CD4-positive, alpha-beta T cell (primary cell): ENCODE measurements around the gene ENPP7. TPM values are rescaled to one million over a fixed set of nuclear protein-coding genes. Genes with fewer than 3 reads are reported as not detected.

Experiments
- ATAC-seq: fragments of 200-7000 bp; cut with Tn5 transposase; one replicate; pipeline ENCODE4 v1.10.0; 2022; ENCODE audit warnings: mild to moderate bottlenecking; ENCODE audit not compliant: poor library complexity
- CTCF ChIA-PET: fragments of 350-600 bp; sonication (Branson Sonifier 250); formaldehyde crosslinking; loops from one replicate; lab custom pipeline; 2021; ENCODE audit warnings: antibody characterized with exemption, inconsistent platforms; lab: Charles Lee
- POLR2A ChIA-PET: fragments of 350-600 bp; sonication (Branson Sonifier 250); formaldehyde crosslinking; loops from one replicate; lab custom pipeline; 2021; ENCODE audit warnings: antibody characterized with exemption, inconsistent platforms; lab: Charles Lee
- DNase-seq, 14 experiments: peaks; one replicate each; pipeline ENCODE4 v3.0.0-alpha.2; 2013 to 2020; ENCODE audit warnings: mixed read lengths in 2 of 14
- H3K27ac ChIP-seq, 2 donors: one replicate each; pipeline versions ENCODE4 v1.5.1 to v1.7.0; 2013; ENCODE audit warnings: low read length in 2 of 2, low read depth in 1 of 2, mild to moderate bottlenecking in 1 of 2
- H3K27me3 ChIP-seq, 2 experiments: 1 replicate in 1 of 2; 2 replicates in 1 of 2; pipeline versions ENCODE4 v1.6.1 to v1.7.0; 2013; ENCODE audit warnings: low read length in 2 of 2, control low read depth in 1 of 2, mild to moderate bottlenecking in 1 of 2, moderate library complexity in 1 of 2; ENCODE audit not compliant: insufficient read depth in 2 of 2, control insufficient read depth in 1 of 2
- H3K36me3 ChIP-seq: one replicate; pipeline ENCODE4 v1.6.1; 2013; ENCODE audit warnings: low read length, control low read depth; ENCODE audit not compliant: insufficient read depth
- H3K4me1 ChIP-seq: one replicate; pipeline ENCODE4 v1.6.1; 2013; ENCODE audit warnings: low read length, control low read depth; ENCODE audit not compliant: insufficient read depth
- H3K4me3 ChIP-seq: one replicate; pipeline ENCODE4 v1.5.1; 2013; ENCODE audit warnings: mild to moderate bottlenecking, low read length, moderate library complexity
- H3K9me3 ChIP-seq, 2 experiments: 1 replicate in 1 of 2; 2 replicates in 1 of 2; pipeline versions ENCODE4 v1.6.1 to v1.7.0; 2013; ENCODE audit warnings: low read length in 2 of 2, mild to moderate bottlenecking in 2 of 2, control low read depth in 1 of 2, moderate library complexity in 1 of 2; ENCODE audit not compliant: control insufficient read depth in 1 of 2, insufficient read depth in 1 of 2
- H3K27ac Mint-ChIP-seq: one replicate; pipeline ENCODE4 v1.8.0; 2020; ENCODE audit warnings: mixed read lengths
- H3K27me3 Mint-ChIP-seq: one replicate; pipeline ENCODE4 v1.8.0; 2021; ENCODE audit warnings: mixed read lengths
- H3K36me3 Mint-ChIP-seq: one replicate; pipeline ENCODE4 v1.8.0; 2021; ENCODE audit warnings: low read depth, mixed read lengths
- H3K4me1 Mint-ChIP-seq: one replicate; pipeline ENCODE4 v1.8.0; 2021; ENCODE audit warnings: low read depth, mixed read lengths
- H3K4me3 Mint-ChIP-seq: one replicate; pipeline ENCODE4 v1.8.0; 2020; ENCODE audit warnings: mild to moderate bottlenecking, mixed read lengths
- H3K9me3 Mint-ChIP-seq: one replicate; pipeline ENCODE4 v1.8.0; 2020; ENCODE audit warnings: mixed read lengths
- intact Hi-C, 2 experiments: fragments of 100-400 bp; cut with DNase I in 1 of 2; cut with micrococcal nuclease in 1 of 2; formaldehyde crosslinking; loops; one replicate each; pipeline versions ENCODE4 v1.15.1 to v1.9.0; 2023 to 2025; cut with DNase I, micrococcal nuclease
- total RNA-seq, 174 experiments: library from RNA in 2 of 174; stranded (reverse) in 2 of 174; gene quantifications; one replicate each; pipeline ENCODE4 v1.2.3 and lab custom pipeline; 2021 to 2026
- TF ChIP-seq, protein P1 (sequence below): fragments of 200-600 bp; IDR thresholded peaks from one replicate; pipeline ENCODE4 v1.8.0; 2022; ENCODE audit warnings: antibody characterized with exemption, mild to moderate bottlenecking

ENPP7 gene
- total RNA-seq, 2 experiments from 2014 or later, result not detected

DNA sequence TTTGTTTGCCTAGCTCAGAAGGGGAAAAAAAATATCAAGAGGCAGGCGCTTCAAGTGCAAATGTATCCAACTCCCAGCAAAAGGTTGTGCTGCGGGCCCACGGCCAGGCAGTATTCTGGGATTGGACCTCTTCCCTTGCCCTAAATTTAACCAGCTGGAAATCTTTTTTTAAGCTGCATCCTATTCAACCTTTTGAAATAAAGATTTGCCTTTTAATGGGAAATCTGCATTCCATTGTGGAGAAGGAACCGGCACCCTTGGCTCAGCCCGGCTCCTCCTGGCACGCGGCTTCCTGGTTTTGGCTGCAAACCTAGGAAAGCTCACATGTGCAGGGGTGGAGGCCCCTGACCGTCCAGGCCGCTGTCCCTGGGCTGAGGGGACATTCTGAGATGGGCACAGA lies 38.8 kb upstream of the ENPP7 start:
- POLR2A ChIA-PET, result no interaction called here
- H3K27ac Mint-ChIP-seq, result no peak overlapping the region

GRCh38 chr17:79693419-79693818 lies 37.3 kb upstream of the ENPP7 start:
- Mint-ChIP-seq H3K36me3 (no peaks in the 10 kb centered on the region), H3K4me1 (no peaks in the 10 kb centered on the region), H3K27ac (no peak overlapping the region), H3K27me3 (peaks cover 45% of the 10 kb centered on the region), H3K9me3 (no peaks in the 10 kb centered on the region), H3K4me3 (no peak overlapping the region)
- H3K4me1 ChIP-seq, result peaks cover 5% of the 10 kb centered on the region
- CTCF ChIA-PET, result no interaction called here
- ATAC-seq (no peak), DNase-seq (no peak)
- TF ChIP-seq, protein P1, sequence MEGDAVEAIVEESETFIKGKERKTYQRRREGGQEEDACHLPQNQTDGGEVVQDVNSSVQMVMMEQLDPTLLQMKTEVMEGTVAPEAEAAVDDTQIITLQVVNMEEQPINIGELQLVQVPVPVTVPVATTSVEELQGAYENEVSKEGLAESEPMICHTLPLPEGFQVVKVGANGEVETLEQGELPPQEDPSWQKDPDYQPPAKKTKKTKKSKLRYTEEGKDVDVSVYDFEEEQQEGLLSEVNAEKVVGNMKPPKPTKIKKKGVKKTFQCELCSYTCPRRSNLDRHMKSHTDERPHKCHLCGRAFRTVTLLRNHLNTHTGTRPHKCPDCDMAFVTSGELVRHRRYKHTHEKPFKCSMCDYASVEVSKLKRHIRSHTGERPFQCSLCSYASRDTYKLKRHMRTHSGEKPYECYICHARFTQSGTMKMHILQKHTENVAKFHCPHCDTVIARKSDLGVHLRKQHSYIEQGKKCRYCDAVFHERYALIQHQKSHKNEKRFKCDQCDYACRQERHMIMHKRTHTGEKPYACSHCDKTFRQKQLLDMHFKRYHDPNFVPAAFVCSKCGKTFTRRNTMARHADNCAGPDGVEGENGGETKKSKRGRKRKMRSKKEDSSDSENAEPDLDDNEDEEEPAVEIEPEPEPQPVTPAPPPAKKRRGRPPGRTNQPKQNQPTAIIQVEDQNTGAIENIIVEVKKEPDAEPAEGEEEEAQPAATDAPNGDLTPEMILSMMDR, result no peak
- POLR2A ChIA-PET, result no interaction called here
- peaks cover 23 to 26% of the 10 kb centered on the region in 2 experiments for H3K27me3 ChIP-seq
- H3K36me3 ChIP-seq, result no peaks in the 10 kb centered on the region
- intact Hi-C loops, result no loop called here
- no peak overlapping the region for H3K27ac ChIP-seq
- H3K4me3 ChIP-seq, result no peak overlapping the region
- peaks cover 0 to 19% of the 10 kb centered on the region in 2 experiments for H3K9me3 ChIP-seq

More for the DNA sequence above, 38.8 kb upstream of the ENPP7 start:
- peaks cover 35% of the 10 kb centered on the region for H3K27me3 Mint-ChIP-seq
- TF ChIP-seq, protein P1, result no peak
- Histone ChIP-seq H3K9me3 (peaks cover 0 to 19% of the 10 kb centered on the region in 2 experiments), H3K36me3 (no peaks in the 10 kb centered on the region), H3K27me3 (peaks cover 19 to 21% of the 10 kb centered on the region in 2 experiments), H3K27ac (no peak overlapping the region), H3K4me3 (no peak overlapping the region), H3K4me1 (peaks cover 5% of the 10 kb centered on the region)
- DNase-seq (no peak), ATAC-seq (no peak)
- no peaks in the 10 kb centered on the region for H3K4me1 Mint-ChIP-seq
- H3K9me3 Mint-ChIP-seq, result no peaks in the 10 kb centered on the region
- H3K4me3 Mint-ChIP-seq, result no peak overlapping the region
- intact Hi-C loops, result no loop called here
- CTCF ChIA-PET, result interaction anchor here (1.4 kb wide), 1 partner anchor 17 kb away, joined by 5 read pairs; no protein-coding TSS in a partner anchor
- H3K36me3 Mint-ChIP-seq, result no peaks in the 10 kb centered on the region

GRCh38 chr17:79695293-79695790 lies 35.4 kb upstream of the ENPP7 start:
- H3K27me3 Mint-ChIP-seq, result peaks cover 46% of the 10 kb centered on the region

More at GRCh38 chr17:79695293-79695790, 35.4 kb upstream of the ENPP7 start:
- H3K9me3 Mint-ChIP-seq, result no peaks in the 10 kb centered on the region
- intact Hi-C loops, result no loop called here
- H3K36me3 Mint-ChIP-seq, result no peaks in the 10 kb centered on the region
- CTCF ChIA-PET, result interaction anchor here (1.2 kb wide), 1 partner anchor 13 kb away, joined by 4 read pairs; no protein-coding TSS in a partner anchor
- ATAC-seq (no peak), DNase-seq (no peak)
- Histone ChIP-seq H3K36me3 (no peaks in the 10 kb centered on the region), H3K27me3 (peaks cover 32 to 34% of the 10 kb centered on the region in 2 experiments), H3K9me3 (peaks cover 0 to 19% of the 10 kb centered on the region in 2 experiments), H3K27ac (no peak overlapping the region), H3K4me1 (peaks cover 5% of the 10 kb centered on the region), H3K4me3 (no peak overlapping the region)
- H3K27ac Mint-ChIP-seq, result no peak overlapping the region
- POLR2A ChIA-PET, result no interaction called here
- no peak overlapping the region for H3K4me3 Mint-ChIP-seq
- TF ChIP-seq, protein P1, result no peak
- no peaks in the 10 kb centered on the region for H3K4me1 Mint-ChIP-seq
